Limb (tissue), 2 donors: Measurements from ENCODE around the gene SLC39A9.
A peak's percentile ranks its signal among the peaks of the same experiment; 100 is the strongest.

ENCODE experiments used
- DNase-seq, 2 donors: peaks; one replicate each; pipeline ENCODE4 v3.0.0-alpha.2; 2016; ENCODE audit errors: extremely low spot score in 2 of 2

The SLC39A9 gene, protein sequence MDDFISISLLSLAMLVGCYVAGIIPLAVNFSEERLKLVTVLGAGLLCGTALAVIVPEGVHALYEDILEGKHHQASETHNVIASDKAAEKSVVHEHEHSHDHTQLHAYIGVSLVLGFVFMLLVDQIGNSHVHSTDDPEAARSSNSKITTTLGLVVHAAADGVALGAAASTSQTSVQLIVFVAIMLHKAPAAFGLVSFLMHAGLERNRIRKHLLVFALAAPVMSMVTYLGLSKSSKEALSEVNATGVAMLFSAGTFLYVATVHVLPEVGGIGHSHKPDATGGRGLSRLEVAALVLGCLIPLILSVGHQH

GRCh38 chr14:69398053-69398817 is at the start of gene SLC39A9, which contains the start of gene ERH:
SLC39A9 (plus strand) TSS chr14:69398692; CDS start chr14:69399370, 678 bp downstream.
ERH (minus strand) TSS chr14:69398299; CDS start chr14:69398233, 66 bp downstream.
- peak; percentile 94 to 99 for DNase-seq

DNA sequence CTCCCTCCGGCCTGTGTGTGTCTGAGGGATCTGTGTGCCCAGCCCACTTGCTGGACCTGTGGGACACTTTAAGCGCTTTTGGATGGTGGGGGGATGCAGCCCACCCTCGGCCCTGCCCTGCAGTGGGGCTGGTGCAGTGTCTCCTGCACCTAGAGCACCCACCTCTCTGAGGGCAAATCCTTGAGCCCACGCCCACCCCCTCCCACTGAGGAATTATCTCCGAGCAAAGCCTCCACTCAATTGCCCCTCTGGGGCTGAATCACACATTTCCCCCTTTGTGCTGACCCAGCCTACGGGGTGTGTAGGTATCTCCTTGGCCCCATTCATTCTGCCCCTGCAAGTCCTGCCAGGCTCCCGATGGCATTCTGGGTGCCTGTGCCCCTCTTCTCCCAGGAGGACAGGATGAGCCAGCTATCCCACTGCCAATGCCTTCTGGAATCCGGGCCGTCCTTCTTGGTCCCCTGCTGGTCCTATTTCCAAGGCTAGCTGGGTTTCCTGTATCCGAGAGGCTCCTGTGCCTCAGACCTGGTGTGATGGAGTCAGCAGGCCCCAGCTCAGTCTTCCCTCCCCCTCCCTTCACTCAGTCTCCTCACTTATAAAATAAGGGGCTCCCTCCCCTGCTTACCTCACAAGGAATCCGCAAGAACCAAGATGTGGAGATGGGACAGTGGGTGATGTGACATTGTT is 49.3 kb upstream of the SLC39A9 start:
- no peak for DNase-seq

DNA sequence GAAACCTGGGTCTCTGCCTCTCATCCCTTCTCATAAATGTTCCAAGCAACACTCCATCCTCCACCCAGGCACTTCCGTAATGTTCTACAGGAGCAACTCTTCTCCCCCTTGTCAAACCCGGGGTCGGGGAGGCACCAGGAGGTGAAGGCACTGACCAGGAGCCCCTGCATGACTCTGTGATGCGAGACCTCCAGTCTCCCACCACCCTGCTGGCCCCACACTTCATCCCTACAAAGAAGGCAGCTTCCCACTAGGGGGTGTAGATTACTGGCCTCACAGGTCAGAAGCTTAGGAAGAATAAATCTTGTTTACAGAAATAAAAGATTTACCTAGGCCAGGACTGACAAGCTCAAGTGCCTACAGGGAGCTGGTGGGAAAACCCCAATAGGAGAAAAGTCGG is 47.6 kb upstream of the SLC39A9 start:
- no peak for DNase-seq

GRCh38 chr14:69351385-69351784 is 47.1 kb upstream of the SLC39A9 start:
- DNase-seq, result no peak

- DNase-seq, result no peak
These were observed 46.6 kb upstream of the SLC39A9 start for GRCh38 chr14:69351911-69352310.

DNA sequence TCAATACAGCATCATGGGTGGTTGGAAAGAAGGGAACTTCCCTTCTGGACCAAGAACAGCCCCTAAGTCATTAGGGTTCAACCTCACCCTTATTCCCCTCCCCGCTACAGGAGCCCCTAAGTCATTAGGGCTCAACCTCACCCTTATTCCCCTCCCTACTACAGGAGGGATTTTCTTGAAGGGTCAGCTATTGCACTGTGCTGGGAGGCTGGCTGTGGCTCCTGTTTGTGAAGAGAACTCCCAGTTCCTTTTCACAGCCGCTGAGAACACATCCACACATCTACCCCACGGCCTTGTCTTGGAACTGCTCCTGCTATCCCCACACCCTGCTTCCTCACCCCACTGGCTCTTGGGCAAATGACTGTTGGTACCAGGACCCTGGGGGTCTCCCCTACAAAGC is 45.3 kb upstream of the SLC39A9 start:
- DNase-seq, result no peak

DNA sequence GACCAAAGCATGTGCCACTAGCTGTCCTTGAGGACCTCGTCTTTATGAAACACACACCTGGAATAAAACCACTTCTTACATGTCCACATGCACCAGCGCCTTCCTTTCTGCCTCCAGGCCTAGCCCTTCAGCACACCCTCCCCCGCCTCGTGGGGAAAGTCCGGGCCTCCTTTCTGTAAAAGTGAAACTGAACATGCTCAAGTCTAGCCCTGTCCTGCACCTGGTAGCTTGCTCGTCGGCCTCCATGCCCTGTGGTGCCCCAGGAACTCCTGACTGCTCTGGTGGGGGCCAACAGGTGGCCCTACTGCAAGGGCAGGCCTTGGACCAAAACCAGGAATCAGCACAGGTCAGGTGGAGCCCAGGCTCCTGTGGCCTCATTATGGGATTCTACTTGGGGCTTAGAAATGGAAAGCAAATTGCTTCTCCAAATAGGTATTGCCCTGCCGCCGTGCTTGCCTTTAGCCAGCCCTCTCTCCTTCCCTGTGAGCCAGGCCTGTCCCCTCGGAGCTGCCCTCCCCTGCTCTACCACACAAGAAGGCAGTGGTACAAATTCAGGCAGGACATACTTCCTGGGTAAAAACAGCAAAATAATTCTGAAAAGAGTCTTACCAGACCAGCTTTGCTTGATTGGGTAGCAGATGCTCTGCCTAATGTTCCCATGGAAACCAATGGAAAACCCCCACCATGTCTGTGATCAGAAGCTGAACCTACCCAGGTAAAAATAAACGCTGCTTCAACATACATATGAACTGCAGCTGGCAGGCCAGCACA is 43.9 kb upstream of the SLC39A9 start:
- DNase-seq, result no peak

DNA sequence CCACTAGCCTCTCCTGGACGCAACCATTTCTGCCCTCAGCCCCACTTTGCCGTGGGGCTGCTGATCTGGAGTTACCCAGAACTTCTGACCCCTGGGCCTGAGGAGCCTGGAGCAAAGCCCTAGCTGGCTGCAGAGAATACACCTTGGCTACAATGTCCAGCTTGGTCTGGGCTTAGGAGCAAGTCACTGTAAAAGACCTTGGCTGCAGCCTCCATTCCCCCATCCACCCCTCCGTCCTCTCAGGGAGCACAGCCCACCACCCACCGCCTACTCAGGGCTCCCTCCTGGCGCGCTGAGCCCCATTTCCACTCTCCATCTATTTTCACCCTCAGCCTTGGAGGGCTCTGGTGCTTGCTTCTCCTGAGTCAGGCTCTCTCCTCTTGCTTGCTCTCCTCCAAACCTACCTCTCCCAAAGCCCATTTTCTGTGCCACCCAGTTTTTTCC is 43.3 kb upstream of the SLC39A9 start:
- no peak for DNase-seq

DNA sequence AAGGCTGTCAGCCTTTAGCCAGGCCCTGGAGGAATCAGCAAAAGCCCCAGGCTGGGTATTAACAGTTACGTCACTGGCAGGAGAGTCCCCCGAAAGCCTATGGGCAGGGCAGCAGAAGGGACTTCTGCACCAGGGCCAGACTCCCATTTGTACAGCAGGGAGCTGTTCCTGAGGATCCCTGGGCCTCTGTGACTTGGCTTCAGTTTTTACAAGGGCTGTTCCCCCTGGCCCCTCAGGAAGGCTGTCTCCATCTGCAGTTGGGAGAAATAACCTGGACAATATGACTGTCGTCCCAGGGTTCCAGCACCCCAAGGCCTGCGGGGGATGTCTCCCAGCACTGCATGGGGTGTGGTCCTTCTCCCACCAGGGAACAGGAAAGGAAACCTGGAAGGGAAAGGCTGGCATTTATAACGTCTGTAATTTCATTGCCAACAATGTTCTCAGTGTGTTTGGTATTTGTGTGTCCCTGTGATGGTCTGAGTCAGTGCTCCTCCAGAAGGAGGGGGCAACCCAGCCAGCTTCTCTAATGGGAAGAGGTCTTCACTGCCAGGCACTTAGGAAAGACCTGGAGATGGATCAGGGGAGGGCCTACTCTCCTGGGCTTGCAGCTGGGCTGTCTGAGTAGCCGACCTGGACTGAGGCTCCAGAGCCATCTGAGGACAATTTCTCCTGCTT is 42.7 kb upstream of the SLC39A9 start:
- no peak for DNase-seq

- DNase-seq, result no peak
These were observed 41.5 kb upstream of the SLC39A9 start for GRCh38 chr14:69356903-69357543.

- no peak for DNase-seq
These were observed 40.8 kb upstream of the SLC39A9 start for GRCh38 chr14:69357544-69358200.

GRCh38 chr14:69358233-69358963 is 40.1 kb upstream of the SLC39A9 start:
- no peak for DNase-seq

DNA sequence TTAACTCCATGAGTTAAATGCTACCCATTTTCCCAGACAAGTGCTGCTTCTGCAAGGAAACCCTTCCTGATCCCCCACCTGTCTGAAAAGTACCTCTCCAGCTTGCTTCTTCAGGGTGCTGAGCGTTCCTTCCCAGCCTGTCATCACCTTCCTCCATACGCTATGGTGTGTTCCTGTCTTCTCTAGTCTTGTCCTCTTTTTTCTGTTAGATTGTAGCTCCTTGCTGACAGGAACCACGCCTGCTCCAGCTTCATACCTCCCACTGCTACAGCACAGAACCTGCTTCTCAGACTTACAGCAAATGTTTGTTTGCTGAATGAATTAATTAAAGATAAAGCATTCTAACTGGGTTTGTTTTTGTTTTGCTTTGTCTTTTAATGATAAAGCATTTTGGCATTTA is 39.5 kb upstream of the SLC39A9 start:
- DNase-seq, result no peak

DNA sequence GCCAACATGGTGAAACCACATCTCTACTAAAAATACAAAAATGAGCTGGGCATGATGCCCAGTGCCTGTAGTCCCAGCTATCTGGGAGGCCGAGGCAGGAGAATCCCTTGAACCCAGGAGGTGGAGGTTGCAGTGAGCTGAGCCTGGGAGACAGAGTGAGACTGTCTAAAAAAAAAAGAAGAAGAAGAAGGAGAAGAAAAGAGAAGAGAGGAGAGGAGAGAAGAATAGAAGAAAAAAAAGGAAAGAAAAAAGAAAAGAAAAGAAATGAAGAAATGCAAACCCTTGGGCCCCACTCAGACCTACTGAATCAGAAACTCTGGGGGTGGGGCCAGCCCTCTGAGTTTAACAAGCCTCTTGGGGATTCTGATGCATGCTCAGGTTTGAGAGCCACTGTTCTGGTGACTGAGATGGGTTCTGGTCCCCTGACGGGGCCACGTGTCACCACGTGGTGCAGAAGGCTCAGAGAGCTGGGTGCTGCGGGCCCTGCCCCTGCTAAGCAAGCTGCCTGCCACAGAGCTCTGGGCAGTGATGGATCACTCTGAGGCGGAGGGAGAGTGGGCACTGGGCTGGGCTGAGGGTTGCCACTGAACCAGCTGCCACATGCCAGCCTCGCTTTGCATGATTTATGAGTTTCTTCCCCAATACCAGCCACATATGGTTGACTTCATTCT is 37.9 kb upstream of the SLC39A9 start:
- DNase-seq, result no peak

DNA sequence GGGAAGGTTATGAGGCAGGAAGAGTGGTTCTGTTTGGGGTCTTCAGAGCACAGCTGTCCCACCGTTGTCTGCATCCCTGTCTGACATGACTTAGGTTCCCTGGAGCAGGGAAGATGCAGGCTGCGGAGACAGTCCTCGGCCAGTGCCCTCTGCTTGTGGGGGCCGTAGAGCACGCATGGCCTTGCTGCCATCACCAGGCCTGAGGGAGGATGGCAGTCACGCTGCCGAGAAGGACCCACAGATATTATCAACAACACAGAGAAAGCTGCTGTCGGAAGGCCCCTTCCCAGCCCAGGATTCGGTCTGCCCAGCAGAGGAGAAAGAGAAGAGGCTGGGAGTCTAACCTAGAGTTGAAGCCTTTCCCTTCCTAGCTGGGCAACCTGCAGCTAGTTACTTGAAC is 35.4 kb upstream of the SLC39A9 start:
- no peak for DNase-seq

DNA sequence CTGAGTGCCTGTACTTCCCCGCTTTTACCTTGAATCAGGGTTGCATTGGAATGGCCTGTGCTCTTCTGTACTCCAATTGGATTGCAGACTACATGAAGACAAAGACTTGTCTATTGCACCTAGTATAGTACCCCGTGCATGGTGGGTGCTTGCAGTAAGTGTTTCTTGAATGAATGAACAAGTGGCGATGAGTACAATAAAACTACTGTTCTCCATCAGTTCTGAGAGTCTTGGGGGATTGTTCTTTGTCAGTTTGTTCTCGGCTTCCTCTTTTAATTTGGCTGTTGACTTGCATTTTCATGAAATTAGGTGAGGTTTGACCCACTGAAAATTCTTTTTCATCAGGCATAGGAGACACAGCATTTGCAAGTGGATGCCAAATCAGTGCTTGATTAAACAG is 34.5 kb upstream of the SLC39A9 start:
- no peak for DNase-seq

DNA sequence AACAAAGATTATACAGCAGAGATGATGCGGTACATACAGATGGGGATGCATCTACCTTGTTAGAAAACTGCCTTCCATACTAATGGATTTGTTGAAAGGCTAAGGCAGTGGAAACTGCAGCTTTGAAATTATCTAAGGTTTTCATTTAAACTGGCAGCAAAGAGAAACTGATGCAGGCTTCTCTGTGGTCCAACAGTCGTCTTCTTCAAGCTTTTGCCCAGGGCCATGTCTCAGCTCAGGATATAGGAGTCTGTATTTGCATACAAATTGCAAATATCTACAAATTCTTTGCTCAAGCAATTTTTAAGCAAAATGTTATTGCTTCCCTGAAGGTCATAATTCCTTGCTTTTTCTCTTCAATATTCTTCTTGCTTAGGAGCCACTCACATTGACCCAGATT is 34.1 kb upstream of the SLC39A9 start:
- no peak for DNase-seq

DNA sequence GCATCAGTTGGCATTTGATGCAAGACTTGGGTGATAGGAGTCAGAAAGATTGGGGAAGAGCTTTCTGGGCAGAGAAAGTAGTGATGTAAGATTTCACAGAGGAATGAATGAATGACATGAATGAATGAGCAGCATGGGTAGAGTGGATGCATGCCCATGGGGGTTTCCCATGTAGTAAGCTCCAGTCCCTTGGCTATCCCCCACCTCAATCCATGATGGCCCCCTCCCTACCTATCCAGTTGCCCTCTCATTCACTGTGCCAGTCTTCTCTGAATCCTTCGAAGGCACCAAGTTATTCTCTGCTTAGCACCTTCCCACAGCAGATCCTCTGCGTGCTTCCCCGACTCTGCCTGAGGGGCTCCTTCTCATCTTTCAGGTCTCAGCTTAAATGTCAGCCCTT is 32.4 kb upstream of the SLC39A9 start:
- DNase-seq, result no peak

DNA sequence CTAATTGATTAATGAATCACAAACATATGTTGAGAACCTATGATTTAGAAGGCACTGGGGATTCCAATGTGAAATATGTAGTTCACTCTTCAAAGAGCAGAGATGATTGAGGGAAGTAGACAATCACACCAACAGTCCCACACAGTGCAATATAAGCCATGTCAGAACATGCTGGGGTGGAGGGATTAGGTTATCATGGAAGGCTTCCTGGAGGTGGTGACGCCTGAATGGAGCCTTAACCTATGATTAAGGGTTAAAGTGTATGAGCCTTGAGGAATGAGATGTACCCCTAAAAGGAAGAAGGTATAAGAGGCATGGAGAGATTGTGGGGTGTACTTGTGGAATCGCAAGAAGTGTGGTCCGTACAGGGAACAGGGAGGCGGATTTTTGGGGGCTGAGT is 31.7 kb upstream of the SLC39A9 start:
- DNase-seq, result no peak
